HG03469 (cell line): ENCODE measurements around the gene AVPR2.

Experiments
- ATAC-seq: cut with Tn5 transposase; IDR thresholded peaks from one replicate; pipeline ENCODE4 v1.9.1; 2021; ENCODE audit warnings: mild to moderate bottlenecking, moderate library complexity, moderate number of reproducible peaks; ENCODE audit not compliant: unreplicated experiment

The AVPR2 gene

DNA sequence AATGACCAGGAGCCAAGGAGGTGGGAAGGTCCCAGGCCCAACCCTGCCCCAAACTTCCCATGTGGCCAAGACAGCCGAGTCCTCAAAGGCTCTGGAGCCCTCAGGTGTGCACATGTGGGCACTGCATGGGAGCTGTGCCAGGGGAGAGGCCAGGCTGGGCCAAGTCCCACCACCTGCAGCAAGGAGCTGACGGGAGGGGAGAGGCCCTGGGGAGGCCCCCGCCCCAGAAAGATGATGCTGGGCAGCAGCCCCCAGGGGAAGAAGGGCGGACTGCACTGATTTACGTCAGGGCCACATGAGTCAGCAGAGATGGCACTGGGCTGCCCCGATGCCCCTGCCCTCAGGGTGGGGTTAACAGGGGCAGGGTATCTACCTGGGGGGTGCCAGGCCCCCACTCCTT, 19.9 kb upstream of the AVPR2 start:
- ATAC-seq: no peak

DNA sequence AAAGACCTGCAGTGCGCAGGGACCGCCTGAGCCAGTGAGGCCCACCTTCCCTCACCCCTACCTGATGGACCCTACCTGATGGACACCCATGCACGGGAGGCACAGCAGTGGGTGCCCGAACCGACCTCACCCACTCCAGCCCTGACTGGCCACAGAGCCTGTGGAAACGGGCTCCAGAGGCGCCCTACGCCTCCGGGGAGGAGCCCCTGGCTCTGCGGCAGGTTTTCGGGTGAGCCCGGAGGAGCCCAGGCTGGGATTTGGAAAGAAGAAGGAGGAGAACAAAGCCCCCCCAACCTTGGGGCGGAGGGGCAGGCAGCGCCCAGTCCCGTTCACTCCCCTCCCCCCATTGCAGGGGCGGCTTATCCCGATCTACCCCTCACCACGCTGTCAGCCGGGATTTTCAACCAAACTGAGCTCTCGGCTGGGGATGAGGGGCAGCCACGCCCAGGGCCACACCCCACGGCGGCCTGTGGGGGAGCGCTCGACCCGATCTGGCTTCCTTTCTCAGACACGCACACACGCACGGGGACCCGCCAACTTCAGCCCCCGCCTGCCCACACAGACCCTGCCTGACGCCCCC, 19.2 kb upstream of the AVPR2 start:
- no peak for ATAC-seq

DNA sequence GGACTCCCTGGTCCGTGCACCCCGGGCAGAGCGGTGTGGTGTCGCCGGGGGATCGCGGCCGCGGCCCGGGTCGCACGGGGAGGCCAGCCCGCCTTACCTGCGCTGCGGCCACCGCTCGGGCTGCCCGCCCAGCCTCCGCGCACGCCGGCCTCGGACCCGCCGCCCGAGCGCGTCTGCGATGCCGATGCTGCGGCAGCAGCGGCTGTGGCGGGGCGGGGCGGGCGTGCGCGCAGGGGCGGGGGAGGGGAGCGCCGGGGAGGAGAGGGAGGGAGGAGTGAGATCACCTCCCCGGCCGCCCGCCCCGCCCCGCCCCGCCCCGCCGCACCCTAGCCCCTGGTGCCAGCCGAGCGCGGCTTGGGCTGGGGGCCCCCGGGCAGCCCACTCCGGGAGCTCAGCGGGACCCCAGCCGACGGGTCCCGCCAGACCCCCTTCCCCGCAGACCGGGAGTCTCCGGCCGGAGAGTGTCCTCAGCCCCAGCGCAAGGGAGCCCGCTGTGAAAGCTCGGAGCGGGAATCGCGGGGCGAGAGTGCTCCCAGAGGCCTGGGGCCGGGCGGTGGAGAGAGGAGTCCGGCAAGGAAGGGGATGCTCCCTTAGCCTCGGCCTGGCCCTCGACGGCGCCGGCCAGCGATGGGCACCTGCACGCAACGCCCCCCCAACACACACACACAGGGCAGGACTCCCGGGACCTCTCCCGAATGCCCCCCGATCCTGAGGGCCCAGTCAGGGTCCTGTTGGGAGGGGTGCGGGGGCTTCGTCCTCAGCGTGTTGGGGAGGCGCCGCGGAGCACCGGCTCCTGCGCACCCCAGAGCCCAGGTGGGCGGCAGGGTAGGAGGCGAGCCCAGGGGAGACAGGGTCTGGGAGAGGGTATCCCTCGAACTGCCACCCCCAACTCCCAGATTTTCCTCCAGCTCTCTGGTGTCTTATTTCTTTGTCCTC, 18.2 kb upstream of the AVPR2 start, which contains the start of gene L1CAM:
Gene L1CAM, minus strand, starts transcription at position 206 of the 936 bp plus-strand sequence. CDS start 10,337 bp downstream, outside the sequence.
- ATAC-seq: no peak

DNA sequence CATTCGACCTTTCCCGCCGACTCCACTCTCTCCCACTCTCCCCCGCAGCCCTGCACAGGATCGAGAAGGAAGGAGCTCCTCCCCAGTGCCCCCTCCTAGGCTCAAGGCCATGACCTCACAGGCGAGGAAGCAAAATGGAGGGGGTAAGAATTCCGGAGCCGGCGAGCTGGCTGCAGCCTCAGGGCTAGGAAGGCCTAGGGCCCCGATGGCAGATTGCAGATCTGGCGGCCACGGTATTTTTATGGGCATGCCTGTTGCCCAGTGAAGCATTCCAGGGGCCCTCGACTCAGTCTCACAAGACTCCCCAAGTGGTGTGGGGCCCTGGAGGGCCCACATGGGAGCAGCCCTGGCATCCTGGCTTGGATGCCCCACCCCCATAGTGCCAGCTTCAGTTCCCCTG, 17.6 kb upstream of the AVPR2 start:
- no peak for ATAC-seq

DNA sequence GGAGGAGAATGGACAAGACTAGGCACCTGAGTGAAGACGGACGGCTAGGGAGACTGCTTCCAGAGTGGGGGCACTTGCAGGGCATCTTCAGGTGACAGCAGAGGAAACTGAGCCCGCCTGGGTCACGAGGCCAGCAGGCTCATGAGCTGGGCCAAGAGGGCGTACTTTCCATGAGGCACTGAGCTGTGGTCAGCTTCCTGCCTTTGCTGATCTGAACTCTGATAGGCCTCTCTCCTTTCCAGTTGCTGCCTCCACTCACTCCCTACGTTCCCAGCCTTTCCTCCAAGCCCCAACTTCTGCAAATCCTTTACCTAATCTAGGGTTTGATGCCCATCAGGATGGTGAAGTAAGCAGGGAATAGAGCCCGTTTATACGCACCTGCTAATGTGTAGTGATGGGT, 17.1 kb upstream of the AVPR2 start:
- no peak for ATAC-seq

DNA sequence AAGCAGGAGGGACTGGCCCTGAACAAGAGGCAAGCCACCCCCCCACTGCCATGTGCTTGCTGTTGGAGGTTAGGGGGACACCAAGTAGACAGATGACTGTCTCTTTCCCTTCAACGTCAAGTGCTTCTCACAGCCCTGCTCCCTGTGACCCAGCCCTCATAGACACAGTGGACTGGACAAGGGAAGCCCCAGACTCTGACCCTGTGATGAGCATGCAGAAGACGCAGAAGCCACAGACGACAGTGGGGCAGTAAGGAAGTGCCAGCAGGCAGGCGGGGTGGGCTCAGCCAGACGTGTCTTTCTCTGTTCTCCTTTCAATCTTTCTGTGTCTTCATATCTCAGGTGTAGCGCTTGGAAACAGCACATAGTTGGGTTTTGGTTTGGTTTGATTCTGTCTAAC, 16.1 kb upstream of the AVPR2 start:
- no peak for ATAC-seq

DNA sequence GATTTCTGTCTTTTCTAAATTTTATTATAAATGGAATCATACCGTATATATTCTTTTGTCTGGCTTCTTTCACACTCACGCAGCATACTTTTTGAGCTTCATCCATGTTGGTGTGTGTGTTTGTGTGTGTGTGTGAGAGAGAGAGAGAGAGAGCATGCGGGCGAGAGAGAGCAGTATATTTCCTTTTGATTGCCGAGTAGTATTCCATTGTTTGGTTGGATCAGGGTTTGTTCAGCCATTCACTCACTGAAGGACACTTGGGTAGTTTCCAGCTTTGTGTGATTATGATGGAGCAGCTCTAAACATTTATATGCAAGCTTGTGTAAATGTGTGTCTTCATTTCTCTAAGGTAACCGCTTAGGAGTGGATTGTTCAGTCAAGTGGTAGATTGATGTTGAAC, 15.3 kb upstream of the AVPR2 start:
- ATAC-seq: no peak

DNA sequence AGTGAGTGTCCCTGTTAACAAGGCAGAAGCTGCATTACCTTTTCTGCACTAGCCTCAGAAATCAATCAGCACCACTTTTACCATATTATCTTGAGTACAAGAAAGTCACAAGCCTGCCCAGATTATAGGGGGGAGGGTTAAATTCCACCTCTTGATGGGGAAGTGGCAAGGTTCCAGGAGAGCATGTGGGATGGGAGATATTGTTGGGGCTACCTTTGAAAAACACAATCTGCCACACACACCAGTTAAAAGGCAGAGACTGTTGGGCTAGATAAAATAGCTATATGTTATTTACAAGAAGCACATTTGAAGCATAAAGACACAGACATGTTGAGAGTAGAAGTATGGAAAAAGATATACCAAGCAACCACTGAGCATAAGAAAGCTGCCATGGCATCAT, 6.6 kb upstream of the AVPR2 start:
- no peak for ATAC-seq

DNA sequence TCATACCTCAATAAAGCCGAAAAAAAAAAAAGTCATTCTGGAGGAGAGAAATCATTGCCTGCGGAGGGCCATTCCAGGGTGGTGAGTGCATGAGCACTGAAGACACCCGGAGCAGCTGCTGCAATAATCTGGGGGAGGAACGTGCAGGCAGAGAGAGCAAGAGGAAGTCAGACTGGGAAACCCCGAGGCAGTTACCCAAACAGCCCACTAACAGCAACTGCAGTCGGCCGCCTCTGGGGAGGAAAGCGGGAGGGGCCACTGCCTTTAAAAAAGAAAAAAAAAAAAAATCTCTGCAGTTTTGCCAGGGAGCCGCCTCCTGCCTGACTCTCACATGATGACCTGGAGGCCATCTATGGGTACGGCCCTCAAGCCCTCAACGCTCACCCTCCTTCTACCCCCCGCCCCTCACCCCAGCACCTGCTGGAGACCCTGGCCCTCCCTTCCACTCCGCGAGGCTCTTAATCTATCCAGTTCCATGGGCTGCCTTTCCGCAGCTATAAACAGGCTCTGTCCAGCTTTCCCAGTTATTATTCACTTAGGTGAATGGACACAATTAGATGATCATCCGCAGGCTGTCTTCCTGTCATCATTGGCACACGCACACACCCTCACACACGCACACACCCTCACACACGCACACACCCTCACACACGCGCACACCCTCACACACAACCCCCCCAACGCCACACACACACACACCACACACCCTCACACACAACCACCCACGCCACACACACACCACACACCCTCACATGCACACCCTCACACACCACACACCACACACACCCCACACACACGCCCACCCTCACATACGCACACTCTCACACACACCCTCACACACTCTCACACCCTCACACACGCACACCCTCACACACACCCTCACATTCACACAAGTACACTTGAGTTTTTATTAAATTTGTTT, 3.4 kb upstream of the AVPR2 start:
- peak; percentile 56 for ATAC-seq

DNA sequence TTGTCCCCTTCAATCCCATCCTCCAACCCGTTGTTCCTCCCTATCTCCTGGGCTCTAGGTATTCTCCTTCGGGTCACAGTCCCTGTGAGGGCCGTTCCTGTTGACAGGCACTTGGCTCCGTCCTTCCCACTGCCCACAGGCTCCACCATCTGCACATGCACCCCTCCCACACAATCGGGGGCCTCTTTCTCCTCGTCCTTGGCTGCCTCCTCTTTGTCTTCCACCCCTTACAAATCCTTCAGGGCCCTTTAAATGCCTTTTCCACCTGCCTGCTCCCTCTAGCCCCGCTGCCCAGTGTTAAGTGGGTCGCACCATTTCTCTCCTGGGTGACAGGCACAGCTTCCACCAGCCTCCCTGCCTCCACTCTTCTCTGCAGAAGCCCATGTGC, 2.7 kb upstream of the AVPR2 start:
- ATAC-seq: no peak

DNA sequence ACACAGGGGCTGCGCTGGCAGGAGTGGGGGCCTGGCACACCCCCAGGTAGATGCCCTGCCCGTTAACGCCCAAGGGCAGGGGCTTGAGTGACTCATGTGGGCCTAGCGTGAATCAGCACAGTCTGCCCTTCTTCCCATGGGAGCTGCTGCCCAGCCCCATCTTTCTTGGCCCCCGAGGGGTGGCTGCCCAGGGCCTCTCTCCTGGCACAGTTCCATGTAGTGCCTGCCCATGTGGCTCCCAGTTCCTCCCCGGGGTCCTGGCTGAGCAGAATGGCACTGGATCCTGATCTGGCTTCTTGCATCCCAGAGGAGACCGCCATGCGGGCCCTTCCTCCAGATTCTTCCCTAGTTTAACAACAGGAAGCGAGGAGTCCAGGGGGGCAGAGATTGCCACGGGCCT, 2.1 kb upstream of the AVPR2 start:
- no peak for ATAC-seq

DNA sequence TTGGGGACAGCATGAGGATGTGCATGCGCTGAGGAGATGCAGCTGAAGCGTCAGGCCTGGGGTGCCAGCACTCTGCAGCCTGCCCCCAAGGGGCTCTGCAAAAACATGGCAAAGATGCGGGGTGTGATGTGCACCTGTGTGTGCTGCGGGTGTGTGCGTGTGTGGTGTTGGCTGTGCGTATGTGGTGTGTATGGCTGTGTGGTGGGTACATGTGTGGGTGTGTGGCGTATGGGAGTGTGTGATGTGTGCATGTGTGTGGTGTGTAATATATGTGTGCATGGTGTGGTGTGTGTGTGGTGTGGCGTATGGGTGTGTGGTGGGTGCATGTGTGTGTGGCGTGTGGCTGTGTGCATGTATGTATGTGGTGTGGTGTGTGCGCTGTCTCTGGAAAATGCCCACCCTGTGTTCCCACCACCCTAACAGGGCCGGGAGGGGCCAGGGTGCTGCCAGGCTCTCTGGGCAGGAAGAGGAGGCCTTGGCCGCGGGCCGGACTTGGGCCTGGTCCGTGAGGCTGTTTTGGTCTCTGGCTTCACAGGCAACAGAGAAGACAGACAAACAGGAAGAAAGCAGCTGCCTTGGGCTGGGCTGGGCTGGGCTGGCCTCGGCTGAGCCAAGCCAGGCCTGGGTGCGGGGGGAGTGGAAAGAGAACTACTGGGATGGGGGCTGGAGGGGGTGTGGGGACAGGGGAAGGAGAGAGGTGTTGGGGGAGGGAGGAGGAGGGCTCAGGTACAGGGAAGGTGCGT, 1.1 kb upstream of the AVPR2 start:
- no peak for ATAC-seq

DNA sequence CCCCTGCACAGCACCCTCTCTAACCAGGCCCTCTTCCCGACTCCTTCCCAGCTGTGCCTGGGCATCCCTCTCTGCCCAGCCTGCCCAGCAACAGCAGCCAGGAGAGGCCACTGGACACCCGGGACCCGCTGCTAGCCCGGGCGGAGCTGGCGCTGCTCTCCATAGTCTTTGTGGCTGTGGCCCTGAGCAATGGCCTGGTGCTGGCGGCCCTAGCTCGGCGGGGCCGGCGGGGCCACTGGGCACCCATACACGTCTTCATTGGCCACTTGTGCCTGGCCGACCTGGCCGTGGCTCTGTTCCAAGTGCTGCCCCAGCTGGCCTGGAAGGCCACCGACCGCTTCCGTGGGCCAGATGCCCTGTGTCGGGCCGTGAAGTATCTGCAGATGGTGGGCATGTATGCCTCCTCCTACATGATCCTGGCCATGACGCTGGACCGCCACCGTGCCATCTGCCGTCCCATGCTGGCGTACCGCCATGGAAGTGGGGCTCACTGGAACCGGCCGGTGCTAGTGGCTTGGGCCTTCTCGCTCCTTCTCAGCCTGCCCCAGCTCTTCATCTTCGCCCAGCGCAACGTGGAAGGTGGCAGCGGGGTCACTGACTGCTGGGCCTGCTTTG, 1.1 kb downstream of the AVPR2 start:
- no peak for ATAC-seq

DNA sequence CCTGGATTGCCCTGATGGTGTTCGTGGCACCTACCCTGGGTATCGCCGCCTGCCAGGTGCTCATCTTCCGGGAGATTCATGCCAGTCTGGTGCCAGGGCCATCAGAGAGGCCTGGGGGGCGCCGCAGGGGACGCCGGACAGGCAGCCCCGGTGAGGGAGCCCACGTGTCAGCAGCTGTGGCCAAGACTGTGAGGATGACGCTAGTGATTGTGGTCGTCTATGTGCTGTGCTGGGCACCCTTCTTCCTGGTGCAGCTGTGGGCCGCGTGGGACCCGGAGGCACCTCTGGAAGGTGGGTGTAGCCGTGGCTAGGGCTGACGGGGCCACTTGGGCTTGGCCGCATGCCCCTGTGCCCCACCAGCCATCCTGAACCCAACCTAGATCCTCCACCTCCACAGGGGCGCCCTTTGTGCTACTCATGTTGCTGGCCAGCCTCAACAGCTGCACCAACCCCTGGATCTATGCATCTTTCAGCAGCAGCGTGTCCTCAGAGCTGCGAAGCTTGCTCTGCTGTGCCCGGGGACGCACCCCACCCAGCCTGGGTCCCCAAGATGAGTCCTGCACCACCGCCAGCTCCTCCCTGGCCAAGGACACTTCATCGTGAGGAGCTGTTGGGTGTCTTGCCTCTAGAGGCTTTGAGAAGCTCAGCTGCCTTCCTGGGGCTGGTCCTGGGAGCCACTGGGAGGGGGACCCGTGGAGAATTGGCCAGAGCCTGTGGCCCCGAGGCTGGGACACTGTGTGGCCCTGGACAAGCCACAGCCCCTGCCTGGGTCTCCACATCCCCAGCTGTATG, 1.8 kb downstream of the AVPR2 start:
- no peak for ATAC-seq

DNA sequence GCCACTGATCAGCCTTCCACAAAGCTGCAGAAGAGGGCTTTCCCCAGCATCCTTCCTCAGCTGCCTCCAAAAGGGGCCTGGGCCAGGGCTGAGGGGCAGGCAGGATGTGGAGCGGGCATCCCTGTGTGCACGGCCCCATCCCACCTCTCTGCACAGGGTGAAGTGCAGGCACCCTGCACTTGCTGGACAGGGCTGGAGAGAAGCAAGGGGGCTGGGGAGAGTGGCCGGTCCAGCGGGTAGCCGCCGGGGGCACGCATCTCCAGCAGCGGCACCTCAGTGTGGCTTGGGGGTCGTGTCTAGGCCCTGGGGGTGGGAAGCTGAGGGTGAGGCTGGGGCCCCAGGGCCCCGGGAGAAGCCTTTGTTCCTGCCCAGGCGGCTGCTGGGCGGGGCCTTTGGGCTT, 3.0 kb downstream of the AVPR2 start:
- no peak for ATAC-seq

DNA sequence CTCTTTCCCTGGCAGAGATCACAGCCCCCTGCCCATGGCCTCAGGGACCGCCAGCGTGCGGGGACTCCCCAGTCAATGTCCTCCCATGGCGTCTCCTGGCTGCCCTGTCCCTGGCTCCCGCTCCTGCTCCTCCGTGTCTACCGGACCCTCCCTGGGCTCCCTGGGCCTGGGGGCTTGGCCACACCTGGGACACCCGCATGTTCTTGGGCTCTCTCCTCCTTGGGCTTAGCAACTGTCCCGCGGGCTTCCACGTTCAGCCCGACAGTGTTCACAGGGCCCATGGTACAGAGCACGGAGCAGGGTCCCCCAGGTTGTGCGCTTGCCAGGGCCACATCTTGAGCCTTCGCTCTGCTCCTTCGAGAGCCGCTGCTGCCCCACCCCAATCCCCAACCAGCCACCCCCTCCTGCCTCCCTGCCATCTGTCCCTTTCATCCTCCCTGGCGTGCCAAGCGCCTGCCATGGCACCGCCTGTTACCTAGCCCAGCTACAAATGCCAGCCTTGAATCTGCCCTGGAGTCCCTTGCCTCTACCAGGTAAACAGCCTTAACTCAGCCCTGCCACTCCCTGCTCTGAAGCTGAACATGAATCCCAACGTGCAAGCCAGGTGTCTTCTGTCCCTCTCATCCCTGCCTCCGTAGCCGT, 3.9 kb downstream of the AVPR2 start:
- ATAC-seq: no peak

DNA sequence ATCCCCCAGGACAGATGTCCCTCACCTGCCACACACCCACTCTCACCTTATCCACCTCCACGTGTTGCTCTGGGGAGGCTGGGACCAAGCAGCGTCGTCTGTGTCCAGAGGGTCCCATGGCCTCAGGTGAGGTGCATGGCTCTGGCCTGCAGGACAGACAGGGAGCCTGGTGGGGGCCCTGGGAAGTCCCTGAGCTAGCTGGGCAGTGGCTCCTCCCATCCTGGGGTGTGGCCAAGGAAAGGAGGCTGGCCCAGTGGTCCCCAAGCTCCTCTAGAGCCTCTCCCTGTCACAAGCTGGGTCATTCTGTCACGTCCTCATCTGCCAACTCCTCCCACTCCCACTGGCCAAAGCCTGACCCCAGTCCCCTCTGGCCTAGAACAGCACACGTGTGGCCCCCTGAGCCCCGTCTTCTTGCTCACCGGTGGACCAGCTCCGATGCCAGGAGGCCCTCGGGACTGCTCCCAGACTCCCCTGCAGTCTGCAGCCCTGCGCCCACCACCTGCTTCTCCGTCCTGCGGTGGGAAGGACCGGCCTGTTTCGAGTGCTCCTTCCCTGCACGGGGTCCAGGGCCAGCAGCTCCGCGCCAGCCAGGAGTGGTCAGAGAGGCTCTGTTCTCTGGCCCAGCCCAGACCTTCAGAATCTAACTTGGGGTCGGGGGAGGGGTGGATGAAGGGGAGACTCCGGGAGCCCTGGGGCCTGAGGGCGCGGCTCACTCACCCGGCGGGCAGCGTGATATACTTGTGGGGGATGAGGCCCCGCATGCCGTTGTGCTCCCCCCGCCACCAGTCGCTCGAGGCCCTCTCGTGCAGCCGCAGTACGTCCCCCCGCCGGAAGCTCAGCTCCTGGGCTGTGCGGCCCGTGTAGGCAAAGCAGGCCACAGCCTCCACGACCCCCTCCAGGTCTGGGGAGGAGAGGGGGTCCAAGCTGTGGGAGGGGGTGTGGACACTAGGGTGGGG, 4.8 kb downstream of the AVPR2 start:
- ATAC-seq: no peak

DNA sequence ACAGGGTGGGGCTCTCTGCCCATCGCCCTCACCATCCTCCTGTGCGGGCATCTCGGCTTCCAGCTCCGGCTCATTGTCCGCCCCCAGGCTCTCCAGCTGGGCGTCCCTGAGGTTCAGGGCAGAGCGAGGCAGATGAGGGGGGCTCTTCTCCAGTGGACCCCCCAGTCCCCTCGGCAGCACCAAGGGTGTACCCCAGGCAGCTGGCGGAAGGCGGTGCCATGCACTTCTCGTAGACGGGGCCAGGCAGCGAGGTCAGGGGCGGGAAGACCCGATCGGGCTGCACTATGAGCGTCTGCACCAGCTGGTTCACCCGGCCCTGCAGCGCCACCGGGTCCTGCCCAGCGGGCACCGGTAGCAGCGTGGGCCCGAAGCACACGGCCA, 5.5 kb downstream of the AVPR2 start:
- ATAC-seq: no peak
